Activated CD8-positive, alpha-beta memory T cell treated with anti-CD3 and anti-CD28 coated beads, Interleukin-2, amount 10 ng/mL, durations not matched to agents 7 days and 5 days (primary cell): Measurements from ENCODE around the gene NEDD9. TPM values are rescaled to one million over a fixed set of nuclear protein-coding genes. Genes with fewer than 3 reads are reported as not detected.

Experiments used
- ATAC-seq: fragments of 150-1000 bp; cut with Tn5 transposase; one replicate; pipeline ENCODE4 v1.10.0; 2021; ENCODE audit warnings: moderate library complexity
- CTCF ChIA-PET: fragments of 350-600 bp; sonication (Branson Sonifier 250); formaldehyde crosslinking; loops from one replicate; lab custom pipeline; 2021; ENCODE audit warnings: antibody characterized with exemption; lab: Charles Lee
- DNase-seq: peaks from one replicate; pipeline ENCODE4 v3.0.0-alpha.2; 2020
- H3K27ac Mint-ChIP-seq: one replicate; pipeline ENCODE4 v1.8.0; 2021; ENCODE audit warnings: mild to moderate bottlenecking, mixed read lengths
- H3K27me3 Mint-ChIP-seq: one replicate; pipeline ENCODE4 v1.8.0; 2021; ENCODE audit warnings: mixed read lengths
- H3K36me3 Mint-ChIP-seq: one replicate; pipeline ENCODE4 v1.8.0; 2021; ENCODE audit warnings: mild to moderate bottlenecking, mixed read lengths
- H3K4me1 Mint-ChIP-seq: one replicate; pipeline ENCODE4 v1.8.0; 2021; ENCODE audit warnings: mixed read lengths
- H3K4me3 Mint-ChIP-seq: one replicate; pipeline ENCODE4 v1.8.0; 2021; ENCODE audit warnings: mild to moderate bottlenecking, moderate library complexity, mixed read lengths
- H3K9me3 Mint-ChIP-seq: one replicate; pipeline ENCODE4 v1.8.0; 2022; ENCODE audit warnings: low read depth, mixed read lengths
- total RNA-seq, 2 experiments: library from RNA; stranded (reverse); gene quantifications; one replicate each; pipeline ENCODE4 v1.2.3, GENCODE V29; 2021

Gene NEDD9
- total RNA-seq, 2 experiments from 2014 or later, result 84.5 to 114 TPM

DNA sequence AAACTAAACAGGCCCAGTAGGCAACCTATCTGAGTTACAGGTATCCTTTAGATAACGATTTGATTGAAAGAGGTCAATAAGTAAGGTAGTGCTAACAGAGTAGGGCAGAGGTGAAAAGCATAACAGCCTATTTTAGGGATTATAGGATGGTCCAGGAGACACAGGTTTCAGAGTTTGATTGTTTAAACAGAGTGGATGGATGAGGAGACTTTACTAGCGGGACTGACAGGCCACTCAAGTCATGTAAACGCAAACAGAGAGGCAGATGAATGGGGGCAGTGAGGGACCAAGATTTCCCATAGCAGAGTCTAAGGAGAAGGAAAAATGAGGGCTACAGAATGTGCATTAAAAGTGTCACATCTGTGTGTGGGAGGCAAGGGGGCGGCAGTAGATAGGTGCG, 4.8 kb downstream of the NEDD9 start:
- ATAC-seq, result no peak
- no peaks in the 10 kb centered on the region for H3K27me3 Mint-ChIP-seq
- no peak overlapping the region for H3K4me3 Mint-ChIP-seq
- no peak for DNase-seq
- no peaks in the 10 kb centered on the region for H3K9me3 Mint-ChIP-seq
- CTCF ChIA-PET, result interaction anchor here (1.4 to 6.1 kb wide), 2 partner anchors 28 to 268 kb away, joined by 4 to 37 read pairs; no protein-coding TSS in a partner anchor
- peaks cover 78% of the 10 kb centered on the region for H3K4me1 Mint-ChIP-seq
- H3K36me3 Mint-ChIP-seq, result peaks cover 68% of the 10 kb centered on the region
- H3K27ac Mint-ChIP-seq, result no peak overlapping the region

DNA sequence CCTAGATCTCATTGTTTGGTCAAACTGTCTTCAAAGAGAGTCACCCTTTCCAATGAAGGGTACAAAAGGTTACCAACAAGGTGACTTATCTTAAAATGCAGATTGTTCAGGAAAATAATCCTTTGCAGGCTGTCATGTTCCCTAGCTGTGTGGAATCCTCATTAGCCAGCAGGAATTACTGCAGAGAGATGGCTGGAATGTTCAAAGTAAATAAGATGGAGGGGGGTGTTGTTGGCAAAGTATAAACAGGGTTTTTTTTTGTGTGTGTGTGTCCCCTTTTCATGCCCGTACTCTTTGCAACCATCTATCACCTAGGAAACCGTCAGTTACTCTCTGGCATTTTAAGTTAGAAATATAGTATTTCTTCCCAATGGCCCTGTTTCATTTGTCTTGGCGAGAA, 6.5 kb downstream of the NEDD9 start:
- no peaks in the 10 kb centered on the region for H3K9me3 Mint-ChIP-seq
- CTCF ChIA-PET, result interaction anchor here (0.7 to 3.9 kb wide), 4 partner anchors 24 to 270 kb away, joined by 3 to 13 read pairs (median 6); no protein-coding TSS in a partner anchor
- H3K27me3 Mint-ChIP-seq, result no peaks in the 10 kb centered on the region
- H3K27ac Mint-ChIP-seq, result peak overlapping the region; percentile 73
- peaks cover 88% of the 10 kb centered on the region for H3K4me1 Mint-ChIP-seq
- ATAC-seq (no peak), DNase-seq (no peak)
- H3K36me3 Mint-ChIP-seq, result peaks cover 75% of the 10 kb centered on the region
- peak overlapping the region; percentile 17 for H3K4me3 Mint-ChIP-seq

DNA sequence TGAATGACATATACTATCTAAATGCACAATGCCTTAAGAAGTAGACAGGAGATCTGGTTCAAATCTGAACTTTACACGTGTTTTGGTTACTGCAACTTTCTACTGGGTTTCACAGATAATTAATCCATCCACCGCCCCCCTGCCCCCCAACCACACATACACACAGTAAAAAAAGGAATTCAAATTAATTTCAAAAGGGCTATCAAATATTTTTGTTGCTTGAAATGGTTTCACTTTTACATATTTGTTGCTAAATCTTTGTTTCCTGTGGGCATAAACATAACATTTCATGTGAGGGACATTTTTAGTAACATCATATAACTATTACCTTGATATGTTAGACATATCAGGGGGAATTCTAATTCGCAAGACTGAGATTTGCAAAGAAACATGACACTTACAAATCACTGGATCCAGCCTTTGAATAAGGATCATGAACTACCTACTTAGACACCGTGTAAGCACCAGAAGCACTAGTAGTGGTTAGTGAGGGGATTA, 7.5 kb downstream of the NEDD9 start:
- Mint-ChIP-seq H3K27me3 (no peaks in the 10 kb centered on the region), H3K4me1 (peaks cover 88% of the 10 kb centered on the region), H3K36me3 (peaks cover 75% of the 10 kb centered on the region), H3K27ac (peak overlapping the region; percentile 91), H3K9me3 (no peaks in the 10 kb centered on the region), H3K4me3 (peak overlapping the region; percentile 59)
- ATAC-seq, result no peak
- no peak for DNase-seq
- CTCF ChIA-PET, result interaction anchor here (1.0 to 5.6 kb wide), 7 partner anchors 8 to 271 kb away, joined by 3 to 37 read pairs (median 4); partner anchors contain the start of gene NEDD9

DNA sequence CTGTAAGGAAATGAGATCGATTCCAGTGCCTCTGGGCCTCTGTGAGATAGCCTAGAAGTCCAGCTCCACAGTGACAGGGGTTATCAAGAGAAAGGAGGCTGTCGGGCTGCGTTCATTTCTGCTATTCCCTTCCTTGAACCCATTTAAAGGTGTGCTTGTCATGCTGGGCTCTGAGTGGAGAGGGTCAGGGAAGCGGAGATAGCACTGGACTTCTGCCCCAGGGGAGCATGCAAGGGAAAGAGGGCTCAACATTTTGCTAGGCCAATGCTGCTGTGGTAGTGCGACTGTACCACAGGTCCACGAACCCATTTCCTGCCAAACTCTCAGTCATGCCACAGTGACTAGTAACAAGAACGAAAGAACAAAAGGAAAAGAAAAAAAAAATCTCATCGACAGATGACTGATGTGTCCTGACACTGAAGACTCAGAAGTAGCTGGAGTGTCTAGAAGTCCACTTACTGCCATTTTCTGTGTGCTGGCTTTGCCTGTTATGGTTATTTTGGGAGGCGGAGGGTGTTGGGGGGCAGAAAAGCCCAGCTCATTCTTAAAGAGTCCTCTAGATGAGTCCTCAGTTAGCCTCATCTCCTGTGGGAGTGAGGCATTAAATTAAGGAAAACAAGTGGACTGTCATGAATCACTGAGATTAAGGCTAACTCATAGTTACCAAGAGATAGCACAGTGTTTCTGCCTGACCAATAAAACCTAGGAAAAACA, 8.1 kb downstream of the NEDD9 start:
- CTCF ChIA-PET, result interaction anchor here (1.0 to 5.6 kb wide), 7 partner anchors 9 to 272 kb away, joined by 3 to 37 read pairs (median 4); partner anchors contain the start of gene NEDD9
- H3K36me3 Mint-ChIP-seq, result peaks cover 75% of the 10 kb centered on the region
- H3K4me3 Mint-ChIP-seq, result peak overlapping the region; percentile 59
- no peaks in the 10 kb centered on the region for H3K27me3 Mint-ChIP-seq
- peak overlapping the region; percentile 91 for H3K27ac Mint-ChIP-seq
- DNase-seq (peak; percentile 89), ATAC-seq (peak; percentile 85)
- H3K4me1 Mint-ChIP-seq, result peaks cover 87% of the 10 kb centered on the region
- H3K9me3 Mint-ChIP-seq, result no peaks in the 10 kb centered on the region

DNA sequence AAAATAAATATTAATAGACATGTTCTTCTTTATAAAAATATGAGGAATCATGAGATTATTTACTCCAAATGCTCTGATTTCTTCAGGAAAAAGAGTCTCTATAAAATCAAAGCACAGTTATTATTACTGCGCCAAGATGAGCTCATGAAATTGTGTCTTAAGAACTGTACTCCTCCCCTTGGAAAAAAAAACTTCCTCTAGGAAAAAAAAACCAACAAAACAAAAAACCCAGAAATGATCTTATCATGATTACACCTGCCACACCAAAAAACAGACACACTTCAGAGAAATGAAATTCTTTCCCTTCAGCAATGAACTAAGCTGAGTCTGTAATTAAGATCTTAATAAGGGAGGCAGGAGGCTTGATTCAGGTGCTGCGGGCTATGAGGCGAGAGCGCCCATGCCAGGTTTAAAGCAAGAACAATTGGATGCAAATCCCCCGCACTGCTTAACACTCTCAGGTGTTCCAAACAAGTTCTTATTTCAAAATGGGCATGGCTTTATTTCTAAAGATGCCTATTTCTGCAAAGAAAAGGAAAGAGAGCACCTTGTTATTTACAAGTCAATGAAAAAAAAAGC, 9.1 kb downstream of the NEDD9 start:
- Mint-ChIP-seq H3K9me3 (no peaks in the 10 kb centered on the region), H3K27ac (peak overlapping the region; percentile 91), H3K36me3 (peaks cover 79% of the 10 kb centered on the region), H3K4me3 (peak overlapping the region; percentile 59), H3K27me3 (no peaks in the 10 kb centered on the region), H3K4me1 (peaks cover 92% of the 10 kb centered on the region)
- DNase-seq (no peak), ATAC-seq (no peak)
- CTCF ChIA-PET, result interaction anchor here (0.7 to 5.6 kb wide), 9 partner anchors 10 to 273 kb away, joined by 3 to 37 read pairs (median 9); partner anchors contain the start of gene NEDD9

DNA sequence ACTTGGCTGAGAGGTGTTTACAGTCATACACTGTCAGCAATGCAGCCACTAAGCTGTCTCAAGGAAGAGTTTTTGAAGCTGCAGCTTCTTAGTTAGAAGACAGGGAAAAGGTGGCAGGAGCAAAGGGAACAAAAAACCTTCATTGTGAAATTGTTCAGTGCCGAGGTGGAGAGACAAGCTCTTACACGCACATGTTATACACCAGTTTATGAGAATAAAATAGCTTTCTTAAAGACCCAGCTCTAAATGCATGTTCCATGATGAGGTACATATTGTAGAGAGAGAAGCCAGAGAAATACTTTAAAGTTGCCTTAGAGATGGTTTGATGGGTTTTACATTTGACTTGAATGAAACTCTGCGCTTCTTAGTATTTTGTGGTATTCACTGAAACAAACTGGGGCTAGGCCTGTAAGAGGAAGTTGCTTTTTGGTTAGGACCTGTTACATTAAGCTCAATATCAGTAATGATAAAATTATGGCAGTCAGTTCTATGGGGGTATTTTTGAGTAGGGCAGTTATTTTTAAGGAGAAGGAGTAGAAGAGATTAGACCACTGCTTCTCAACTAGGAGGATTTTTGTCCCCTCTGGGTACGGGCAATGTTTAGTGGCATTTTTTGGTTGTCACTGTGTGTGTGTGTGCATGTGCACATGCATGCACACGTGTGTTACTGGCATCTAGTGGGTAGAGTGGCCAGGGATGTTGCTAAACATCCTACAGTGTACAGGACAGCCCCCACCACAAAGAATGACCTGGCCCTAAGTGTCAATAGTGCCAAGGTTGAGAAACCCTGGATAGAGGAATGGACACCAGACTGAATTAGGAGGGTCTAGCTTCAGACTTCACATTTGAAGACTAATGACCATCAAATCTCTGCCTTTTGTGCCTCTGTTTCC, 9.8 kb downstream of the NEDD9 start:
- peak overlapping the region; percentile 63 for H3K4me3 Mint-ChIP-seq
- CTCF ChIA-PET, result interaction anchor here (0.7 to 5.6 kb wide), 10 partner anchors 9 to 273 kb away, joined by 3 to 37 read pairs (median 6); partner anchors contain the start of gene NEDD9
- ATAC-seq, result peak; percentile 45

DNA sequence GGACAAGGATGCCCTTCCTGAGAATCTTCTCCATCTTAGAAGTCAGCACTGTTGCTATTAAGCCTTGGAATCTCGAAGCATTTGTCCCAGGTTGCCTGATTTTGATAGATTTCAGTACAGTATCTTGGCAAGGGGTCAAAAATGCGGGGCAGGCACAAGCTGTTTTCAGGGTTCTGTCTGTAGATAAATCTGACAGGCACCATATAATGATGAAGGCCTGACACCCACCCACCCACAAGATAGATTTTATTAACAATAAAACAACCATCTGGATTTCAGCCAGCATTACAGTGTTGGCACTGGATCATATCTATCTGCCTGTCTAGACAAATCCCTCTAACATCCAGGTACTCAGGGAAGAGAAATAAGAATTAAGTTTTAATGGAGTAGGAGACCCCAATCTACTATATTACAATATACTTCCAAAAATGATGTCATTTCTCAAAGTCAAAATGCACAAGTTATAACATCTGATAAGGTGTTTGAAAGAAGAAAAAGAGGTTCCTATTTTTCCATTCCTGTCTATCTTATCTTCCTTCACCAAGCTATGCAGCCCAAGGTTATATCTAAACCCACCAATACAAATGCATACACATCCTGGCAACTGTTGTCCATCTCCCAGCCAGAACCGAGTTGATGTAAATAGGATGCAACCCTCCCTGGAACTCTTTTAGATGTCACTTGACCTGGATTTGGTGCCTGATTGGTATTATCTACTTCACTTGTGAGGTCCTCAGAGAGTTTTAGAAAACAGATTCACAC, 10.7 kb downstream of the NEDD9 start:
- Mint-ChIP-seq H3K27ac (peak overlapping the region; percentile 91), H3K4me1 (peaks cover 91% of the 10 kb centered on the region), H3K4me3 (peak overlapping the region; percentile 63), H3K27me3 (no peaks in the 10 kb centered on the region), H3K9me3 (no peaks in the 10 kb centered on the region), H3K36me3 (peaks cover 78% of the 10 kb centered on the region)
- no peak for DNase-seq
- no peak for ATAC-seq
- CTCF ChIA-PET, result interaction anchor here (0.7 to 5.6 kb wide), 9 partner anchors 8 to 274 kb away, joined by 3 to 37 read pairs (median 7); partner anchors contain the start of gene NEDD9

More for the DNA sequence above, 9.8 kb downstream of the NEDD9 start:
- peak overlapping the region; percentile 91 for H3K27ac Mint-ChIP-seq
- peaks cover 79% of the 10 kb centered on the region for H3K36me3 Mint-ChIP-seq
- no peaks in the 10 kb centered on the region for H3K27me3 Mint-ChIP-seq
- no peaks in the 10 kb centered on the region for H3K9me3 Mint-ChIP-seq
- no peak for DNase-seq
- H3K4me1 Mint-ChIP-seq, result peaks cover 92% of the 10 kb centered on the region

DNA sequence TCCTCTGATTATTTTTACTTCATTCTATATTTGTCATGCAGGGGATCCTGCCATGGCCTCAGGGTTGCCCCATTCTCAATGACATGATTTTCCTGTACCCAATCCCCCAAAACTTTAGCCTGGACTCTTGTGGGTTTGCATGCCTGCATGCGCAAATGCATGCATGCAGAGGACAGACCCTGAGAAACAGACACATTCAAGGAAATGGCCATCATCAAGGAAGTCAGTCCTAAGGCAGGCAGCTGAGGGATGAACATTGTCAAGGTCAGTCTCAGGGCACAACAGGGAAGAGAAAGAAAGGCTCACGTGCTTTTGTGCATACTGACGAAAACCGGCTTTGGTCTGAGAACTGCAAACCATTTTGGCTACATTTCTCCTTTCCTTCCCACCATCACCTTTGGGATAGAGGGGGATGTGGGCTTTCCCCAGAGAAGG, 13.1 kb downstream of the NEDD9 start:
- Mint-ChIP-seq H3K4me3 (no peak overlapping the region), H3K36me3 (peaks cover 80% of the 10 kb centered on the region), H3K27ac (no peak overlapping the region), H3K27me3 (no peaks in the 10 kb centered on the region), H3K4me1 (peaks cover 79% of the 10 kb centered on the region), H3K9me3 (no peaks in the 10 kb centered on the region)
- DNase-seq, result no peak
- ATAC-seq, result no peak
- CTCF ChIA-PET, result interaction anchor here (1.7 to 5.6 kb wide), 3 partner anchors 14 to 276 kb away, joined by 3 to 37 read pairs (median 5); partner anchors contain the start of gene NEDD9

DNA sequence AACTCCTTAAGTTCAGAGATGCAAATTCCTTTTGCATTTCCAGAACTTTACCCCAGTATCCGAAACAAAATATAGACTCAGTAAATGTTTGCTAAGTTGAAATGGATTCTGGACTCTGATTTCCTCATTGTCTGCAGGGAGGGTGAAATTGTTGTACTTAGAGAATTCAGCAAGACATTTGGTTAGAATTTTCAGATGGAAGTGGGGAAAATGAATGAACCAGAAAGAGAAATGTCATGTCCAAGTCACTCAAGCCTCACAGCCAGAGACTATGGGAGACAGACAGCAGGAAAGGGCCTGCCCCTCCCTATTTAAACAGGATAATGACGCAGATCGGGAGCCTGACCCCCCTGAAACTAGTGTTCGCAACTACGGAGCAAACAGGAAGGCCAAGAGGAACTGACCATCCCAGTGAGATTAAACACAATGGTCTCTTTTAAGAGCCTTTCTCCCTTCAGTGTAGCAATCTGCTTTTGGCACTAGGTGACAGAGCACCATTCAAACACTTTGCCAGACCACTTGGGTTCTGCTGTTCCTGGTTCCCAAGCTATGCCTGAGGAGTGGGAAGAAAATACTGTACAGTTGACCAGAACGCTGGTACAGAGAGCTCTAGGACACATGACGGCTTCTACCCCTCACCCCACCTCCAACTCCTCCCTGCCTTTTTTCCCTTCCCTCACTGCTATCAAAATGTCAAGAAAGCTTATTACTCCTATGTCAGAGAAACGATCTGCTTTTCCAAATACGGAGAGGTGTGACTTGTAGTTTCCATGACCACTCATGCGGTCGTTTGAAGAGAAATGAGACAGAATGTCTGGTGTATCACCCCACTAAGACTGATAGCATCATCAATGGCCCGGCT, 13.7 kb downstream of the NEDD9 start:
- no peak for DNase-seq
- H3K4me3 Mint-ChIP-seq, result no peak overlapping the region
- CTCF ChIA-PET, result interaction anchor here (1.9 kb wide), 1 partner anchor 277 kb away, joined by 5 read pairs; no protein-coding TSS in a partner anchor
- peaks cover 74% of the 10 kb centered on the region for H3K4me1 Mint-ChIP-seq
- H3K27me3 Mint-ChIP-seq, result no peaks in the 10 kb centered on the region
- no peaks in the 10 kb centered on the region for H3K9me3 Mint-ChIP-seq
- ATAC-seq, result no peak
- no peak overlapping the region for H3K27ac Mint-ChIP-seq
- H3K36me3 Mint-ChIP-seq, result peaks cover 78% of the 10 kb centered on the region

DNA sequence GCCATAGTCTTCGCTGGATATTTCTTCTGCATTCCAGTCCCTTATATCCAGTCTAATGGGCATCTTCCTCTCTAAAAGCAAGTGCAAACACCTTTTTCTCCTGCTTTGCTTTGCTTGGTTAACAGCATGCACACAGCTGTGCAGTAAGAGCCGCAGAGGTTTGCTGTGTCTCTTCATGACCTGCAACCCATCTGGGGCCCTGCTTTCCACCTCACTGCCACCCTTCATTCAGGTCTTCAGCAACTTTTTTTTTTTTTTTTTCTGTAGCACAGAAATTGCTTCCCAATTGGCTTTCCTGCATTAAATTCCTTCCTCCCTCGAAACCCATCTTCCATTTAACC, 14.4 kb downstream of the NEDD9 start:
- no peak overlapping the region for H3K27ac Mint-ChIP-seq
- peaks cover 73% of the 10 kb centered on the region for H3K4me1 Mint-ChIP-seq
- H3K4me3 Mint-ChIP-seq, result no peak overlapping the region
- DNase-seq (no peak), ATAC-seq (no peak)
- peaks cover 80% of the 10 kb centered on the region for H3K36me3 Mint-ChIP-seq
- CTCF ChIA-PET, result interaction anchor here (1.0 kb wide), 1 partner anchor 11 kb away, joined by 4 read pairs; no protein-coding TSS in a partner anchor
- no peaks in the 10 kb centered on the region for H3K9me3 Mint-ChIP-seq
- H3K27me3 Mint-ChIP-seq, result no peaks in the 10 kb centered on the region

DNA sequence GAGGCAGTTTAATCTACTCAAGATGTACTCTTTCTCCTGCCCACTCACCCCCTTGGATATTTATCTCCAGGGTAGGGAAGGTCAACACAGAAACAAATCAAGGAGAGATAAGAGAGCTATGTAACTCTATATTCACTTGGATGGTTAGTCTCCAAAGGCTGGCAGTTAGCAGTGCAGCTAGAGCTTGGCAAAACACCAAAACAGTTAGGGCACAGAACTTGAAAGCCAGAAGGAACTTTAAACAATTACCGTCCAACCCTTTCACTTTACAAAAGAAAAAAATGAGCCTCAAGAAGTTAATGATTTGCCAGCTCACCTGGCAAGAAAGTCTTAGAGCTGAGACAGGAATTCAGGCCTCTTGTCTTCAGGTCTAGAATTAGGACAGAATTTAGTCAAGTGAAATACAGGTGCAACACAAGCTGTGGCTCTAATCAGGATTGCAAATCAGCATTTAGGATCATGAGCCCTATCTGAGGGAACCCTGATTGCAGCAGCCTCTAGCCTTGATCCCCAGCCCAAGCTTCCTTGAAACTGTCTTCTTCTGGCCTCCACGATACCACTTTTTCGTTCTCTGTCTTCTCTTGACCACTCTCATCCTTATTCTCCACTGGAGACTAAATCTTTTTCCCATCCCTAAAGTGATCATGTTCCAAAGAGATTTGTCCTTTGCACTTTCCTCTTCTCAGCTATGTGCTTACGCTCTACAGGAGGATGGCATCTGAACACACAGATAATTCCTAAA, 14.9 kb downstream of the NEDD9 start:
- H3K36me3 Mint-ChIP-seq, result peaks cover 81% of the 10 kb centered on the region
- no peak overlapping the region for H3K4me3 Mint-ChIP-seq
- H3K4me1 Mint-ChIP-seq, result peaks cover 73% of the 10 kb centered on the region

More for the DNA sequence above, 14.9 kb downstream of the NEDD9 start:
- Mint-ChIP-seq H3K9me3 (no peaks in the 10 kb centered on the region), H3K27ac (no peak overlapping the region), H3K27me3 (no peaks in the 10 kb centered on the region)
- ATAC-seq (no peak), DNase-seq (no peak)
- CTCF ChIA-PET, result interaction anchor here (0.6 to 1.0 kb wide), 2 partner anchors 11 to 46 kb away, joined by 3 to 4 read pairs; no protein-coding TSS in a partner anchor
